ENCODE data around the gene TMBIM4. TPM values are rescaled to one million over a fixed set of nuclear protein-coding genes. Genes with fewer than 3 reads are reported as not detected.

TMBIM4 gene
- total and polyA plus RNA-seq, 2 of the 4 experiments (the other 2 are of a cell fraction) = 38.7 to 59.3 TPM

DNA sequence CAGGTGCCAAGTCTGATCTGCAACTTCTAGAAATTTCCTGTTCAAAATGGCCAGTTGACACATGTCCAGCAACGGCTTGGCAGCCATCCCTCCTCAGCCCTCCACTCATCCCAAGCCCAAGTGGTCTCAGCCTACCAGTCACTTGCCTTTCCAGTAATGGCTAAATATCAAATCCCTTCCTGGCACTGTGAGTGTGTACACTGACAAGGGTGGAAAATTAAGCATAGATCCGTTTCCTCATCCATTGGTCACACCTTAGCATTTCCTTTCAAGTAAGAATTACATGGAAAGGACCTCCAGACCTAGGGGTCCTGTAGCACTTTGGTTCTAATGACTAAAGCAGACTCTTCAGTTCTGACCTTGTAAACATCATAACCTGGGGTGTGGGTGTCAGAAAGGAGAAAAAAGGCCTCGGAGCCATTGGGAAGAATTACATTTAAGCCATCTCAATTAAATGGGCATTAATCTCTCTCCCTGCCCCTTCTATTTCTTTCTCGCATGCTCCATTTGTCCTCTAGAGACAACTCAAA is 54.7 kb downstream of the TMBIM4 start:
- H3K9ac ChIP-seq (ENCODE audit: low read depth, low read length) = no peak overlapping the region
- H2AK5ac ChIP-seq (ENCODE audit: low read depth, low read length) = no peak overlapping the region
- CTCF ChIA-PET = no interaction called here
- no peak overlapping the region for H4K91ac ChIP-seq (ENCODE audit: insufficient read depth, low read depth, low read length)
- no CpG with 5 or more reads among the region's 4 CpGs for WGBS, 2 experiments (ENCODE audit: extremely low coverage in 2 of 2, insufficient read length in 1 of 2)
- H4K20me1 ChIP-seq (ENCODE audit: insufficient read depth, low read length) = no peaks in the 10 kb centered on the region
- H3K14ac ChIP-seq (replicated peaks; ENCODE audit: low read depth, low read length) = no peak overlapping the region
- dilution Hi-C loops (cut with HindIII; ENCODE audit: low sequenced_read_pairs, unreplicated experiment) (no loop called here), intact Hi-C loops (cut with micrococcal nuclease) (no loop called here), in situ Hi-C loops (cut with MboI; ENCODE audit: low sequenced_read_pairs) (no loop called here)
- H3K56ac ChIP-seq (ENCODE audit: extremely low read depth, insufficient read depth, low read length) = no peak overlapping the region
- no peaks in the 10 kb centered on the region for H3K27me3 ChIP-seq (ENCODE audit: control insufficient read depth, insufficient read depth, low read length)
- no peaks in the 10 kb centered on the region for H3K36me3 ChIP-seq (ENCODE audit: control insufficient read depth, insufficient read depth, low read length)
- H3K9me1 ChIP-seq (ENCODE audit: insufficient read depth, low read length) = peaks cover 4% of the 10 kb centered on the region; the same call in 1 of the 2 replicates
- H2BK20ac ChIP-seq (ENCODE audit: low read depth, low read length) = no peak overlapping the region
- no peak overlapping the region for H2AK9ac ChIP-seq (replicated peaks; ENCODE audit: low read depth, low read length, poor library complexity)
- no peaks in the 10 kb centered on the region for H3K9me3 ChIP-seq (ENCODE audit: control insufficient read depth, insufficient read depth, low read length)
- TF ChIP-seq, protein P1, sequence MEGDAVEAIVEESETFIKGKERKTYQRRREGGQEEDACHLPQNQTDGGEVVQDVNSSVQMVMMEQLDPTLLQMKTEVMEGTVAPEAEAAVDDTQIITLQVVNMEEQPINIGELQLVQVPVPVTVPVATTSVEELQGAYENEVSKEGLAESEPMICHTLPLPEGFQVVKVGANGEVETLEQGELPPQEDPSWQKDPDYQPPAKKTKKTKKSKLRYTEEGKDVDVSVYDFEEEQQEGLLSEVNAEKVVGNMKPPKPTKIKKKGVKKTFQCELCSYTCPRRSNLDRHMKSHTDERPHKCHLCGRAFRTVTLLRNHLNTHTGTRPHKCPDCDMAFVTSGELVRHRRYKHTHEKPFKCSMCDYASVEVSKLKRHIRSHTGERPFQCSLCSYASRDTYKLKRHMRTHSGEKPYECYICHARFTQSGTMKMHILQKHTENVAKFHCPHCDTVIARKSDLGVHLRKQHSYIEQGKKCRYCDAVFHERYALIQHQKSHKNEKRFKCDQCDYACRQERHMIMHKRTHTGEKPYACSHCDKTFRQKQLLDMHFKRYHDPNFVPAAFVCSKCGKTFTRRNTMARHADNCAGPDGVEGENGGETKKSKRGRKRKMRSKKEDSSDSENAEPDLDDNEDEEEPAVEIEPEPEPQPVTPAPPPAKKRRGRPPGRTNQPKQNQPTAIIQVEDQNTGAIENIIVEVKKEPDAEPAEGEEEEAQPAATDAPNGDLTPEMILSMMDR (conservative IDR thresholded peaks at IDR 0.05; ENCODE audit: low read depth, low read length) = no peak
- no peak for TF ChIP-seq NFE2L2 (IDR thresholded peaks at IDR 0.05; ENCODE audit: low read depth, low read length)
- TF ChIP-seq RAD21 (IDR thresholded peaks at IDR 0.05; ENCODE audit: low read length) = no peak
- TF ChIP-seq, protein P2, sequence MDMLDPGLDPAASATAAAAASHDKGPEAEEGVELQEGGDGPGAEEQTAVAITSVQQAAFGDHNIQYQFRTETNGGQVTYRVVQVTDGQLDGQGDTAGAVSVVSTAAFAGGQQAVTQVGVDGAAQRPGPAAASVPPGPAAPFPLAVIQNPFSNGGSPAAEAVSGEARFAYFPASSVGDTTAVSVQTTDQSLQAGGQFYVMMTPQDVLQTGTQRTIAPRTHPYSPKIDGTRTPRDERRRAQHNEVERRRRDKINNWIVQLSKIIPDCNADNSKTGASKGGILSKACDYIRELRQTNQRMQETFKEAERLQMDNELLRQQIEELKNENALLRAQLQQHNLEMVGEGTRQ (IDR thresholded peaks at IDR 0.05; ENCODE audit: low read depth, low read length) = no peak
- TF ChIP-seq RCOR1 (IDR thresholded peaks at IDR 0.05; ENCODE audit: insufficient replicate concordance, low read length) = no peak
- TF ChIP-seq BHLHE40 (IDR thresholded peaks at IDR 0.05; ENCODE audit: low read depth, low read length) = no peak
- no peak for TF ChIP-seq MAFK (IDR thresholded peaks at IDR 0.05; ENCODE audit: low read depth, low read length)
- no peak for TF ChIP-seq CHD1 (IDR thresholded peaks at IDR 0.05; ENCODE audit: low read depth, low read length)
- no peak for TF ChIP-seq FOS (IDR thresholded peaks at IDR 0.05; ENCODE audit: low read depth, low read length)
- TF ChIP-seq MXI1 (IDR thresholded peaks at IDR 0.05; ENCODE audit: borderline replicate concordance, low read depth, low read length) = no peak
- TF ChIP-seq RFX5 (IDR thresholded peaks at IDR 0.05; ENCODE audit: low read depth, low read length) = no peak
- no peak for TF ChIP-seq MAZ (IDR thresholded peaks at IDR 0.05; ENCODE audit: borderline replicate concordance, low read depth, low read length)
- no peak for TF ChIP-seq SMC3 (IDR thresholded peaks at IDR 0.05; ENCODE audit: low read depth, low read length)
- TF ChIP-seq POLR2A (IDR thresholded peaks at IDR 0.05; ENCODE audit: low read depth, low read length) = no peak
- TF ChIP-seq, protein P3, sequence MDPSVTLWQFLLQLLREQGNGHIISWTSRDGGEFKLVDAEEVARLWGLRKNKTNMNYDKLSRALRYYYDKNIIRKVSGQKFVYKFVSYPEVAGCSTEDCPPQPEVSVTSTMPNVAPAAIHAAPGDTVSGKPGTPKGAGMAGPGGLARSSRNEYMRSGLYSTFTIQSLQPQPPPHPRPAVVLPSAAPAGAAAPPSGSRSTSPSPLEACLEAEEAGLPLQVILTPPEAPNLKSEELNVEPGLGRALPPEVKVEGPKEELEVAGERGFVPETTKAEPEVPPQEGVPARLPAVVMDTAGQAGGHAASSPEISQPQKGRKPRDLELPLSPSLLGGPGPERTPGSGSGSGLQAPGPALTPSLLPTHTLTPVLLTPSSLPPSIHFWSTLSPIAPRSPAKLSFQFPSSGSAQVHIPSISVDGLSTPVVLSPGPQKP (IDR thresholded peaks at IDR 0.05; ENCODE audit: borderline replicate concordance, low read depth, low read length) = no peak
- no peak for TF ChIP-seq CEBPB (IDR thresholded peaks at IDR 0.05; ENCODE audit: low read depth, low read length)
- ATAC-seq (ENCODE audit: low read depth) (no peak), DNase-seq (no peak)
- H3K4me2 ChIP-seq (ENCODE audit: low read depth, low read length) = no peak overlapping the region
- H3K4me3 ChIP-seq (ENCODE audit: insufficient read depth, low read depth, low read length) = no peak overlapping the region
- no peak overlapping the region for H3K18ac ChIP-seq (ENCODE audit: low read depth, low read length)
- H4K5ac ChIP-seq (ENCODE audit: low read depth, low read length) = no peak overlapping the region
- no peak overlapping the region for H3K27ac ChIP-seq (ENCODE audit: insufficient read depth, low read length)
- H3K4ac ChIP-seq (ENCODE audit: low read depth, low read length) = no peak overlapping the region
- BruUV-seq (replicated peaks) = no TSS peak
- H2BK15ac ChIP-seq (ENCODE audit: low read depth, low read length) = no peak overlapping the region
- H4K8ac ChIP-seq (ENCODE audit: low read depth in 2 of 2, low read length in 2 of 2) = no peak overlapping the region
- no peaks in the 10 kb centered on the region for H3K79me1 ChIP-seq (ENCODE audit: low read depth in 1 of 2, low read length in 2 of 2)
- no peak overlapping the region for H2AFZ ChIP-seq (replicated peaks; ENCODE audit: low read length, poor library complexity)
- no peak overlapping the region for H2BK120ac ChIP-seq (ENCODE audit: low read depth, low read length)
- H3K23ac ChIP-seq (ENCODE audit: low read depth, low read length) = no peak overlapping the region
- no peaks in the 10 kb centered on the region for H3K4me1 ChIP-seq (ENCODE audit: control insufficient read depth, insufficient read depth, low read length)
- POLR2A ChIA-PET (ENCODE audit: unreplicated experiment) = no interaction called here
- H2BK5ac ChIP-seq (ENCODE audit: low read depth, low read length, poor library complexity, severe bottlenecking) = no peak overlapping the region

Measured in IMR-90 (cell line).